ENCODE data around the gene MAGI2. TPM values are rescaled to one million over a fixed set of nuclear protein-coding genes. Genes with fewer than 3 reads are reported as not detected.

MAGI2 gene
- polyA plus RNA-seq, 1 donor: 2.6 TPM

DNA sequence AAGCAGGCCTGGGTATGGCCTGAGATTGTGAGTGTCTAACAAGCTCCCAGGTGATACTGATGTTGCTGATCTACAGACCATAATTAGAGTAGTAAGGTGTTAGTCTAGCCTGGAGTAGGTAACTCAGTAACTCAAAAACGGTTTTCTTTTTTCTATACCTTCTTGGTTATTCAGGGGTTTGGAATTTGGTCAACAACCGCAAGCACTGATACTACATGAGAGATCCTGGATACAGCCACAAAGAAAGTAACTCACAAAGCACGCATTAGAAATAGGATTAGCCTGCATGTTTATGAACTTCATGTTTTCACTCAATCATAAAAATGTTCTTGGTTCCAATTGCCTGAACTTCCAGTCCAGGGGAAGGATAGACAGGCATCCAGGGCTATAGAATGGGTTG lies 803.5 kb downstream of the MAGI2 start:
- Histone ChIP-seq H3K4me3 (ENCODE audit: low read length) (no peak overlapping the region), H3K36me3 (ENCODE audit: control insufficient read depth, insufficient read depth, low read length) (no peaks in the 10 kb centered on the region), H3K4me1 (ENCODE audit: control insufficient read depth, insufficient read depth, low read length) (no peaks in the 10 kb centered on the region), H3K27me3 (ENCODE audit: control insufficient read depth, insufficient read depth, low read length) (no peaks in the 10 kb centered on the region), H3K27ac (ENCODE audit: low read length) (no peak overlapping the region), H3K9me3 (ENCODE audit: control insufficient read depth, low read depth, low read length) (no peaks in the 10 kb centered on the region)
- DNase-seq: no peak
- WGBS (ENCODE audit: insufficient coverage, low lambda C conversion rate): 71% methylated on average over 1 of the region's 3 CpGs

DNA sequence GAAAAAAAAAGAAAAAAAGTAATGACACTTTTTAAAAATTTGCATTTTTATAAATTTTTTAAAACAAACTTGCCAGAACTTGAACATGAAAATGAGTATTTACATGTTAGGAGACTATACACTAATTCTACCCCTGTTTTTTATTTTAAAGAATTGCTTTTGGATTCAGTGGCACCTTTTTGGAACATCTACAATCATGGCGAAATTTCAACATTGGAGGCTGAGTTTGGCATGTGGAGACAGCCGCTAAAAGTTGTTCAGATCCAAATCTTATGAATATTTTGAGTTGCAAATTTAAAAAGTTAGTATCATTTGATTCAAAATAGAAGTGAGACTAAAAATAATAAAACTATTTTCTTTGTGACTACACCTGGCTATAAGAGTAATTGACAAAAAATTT lies 804.2 kb downstream of the MAGI2 start:
- Histone ChIP-seq H3K27ac (ENCODE audit: low read length) (no peak overlapping the region), H3K36me3 (ENCODE audit: control insufficient read depth, insufficient read depth, low read length) (no peaks in the 10 kb centered on the region), H3K27me3 (ENCODE audit: control insufficient read depth, insufficient read depth, low read length) (no peaks in the 10 kb centered on the region), H3K4me3 (ENCODE audit: low read length) (no peak overlapping the region), H3K9me3 (ENCODE audit: control insufficient read depth, low read depth, low read length) (no peaks in the 10 kb centered on the region), H3K4me1 (ENCODE audit: control insufficient read depth, insufficient read depth, low read length) (no peaks in the 10 kb centered on the region)
- DNase-seq: no peak
- no CpG with 5 or more reads among the region's 2 CpGs for whole genome bisulfite sequencing (ENCODE audit: insufficient coverage, low lambda C conversion rate)

- no peaks in the 10 kb centered on the region for H3K27me3 ChIP-seq (ENCODE audit: control insufficient read depth, insufficient read depth, low read length)
- H3K9me3 ChIP-seq (ENCODE audit: control insufficient read depth, low read depth, low read length): no peaks in the 10 kb centered on the region
- no peak for DNase-seq
- H3K36me3 ChIP-seq (ENCODE audit: control insufficient read depth, insufficient read depth, low read length): no peaks in the 10 kb centered on the region
- H3K4me3 ChIP-seq (ENCODE audit: low read length): no peak overlapping the region
- no peak overlapping the region for H3K27ac ChIP-seq (ENCODE audit: low read length)
- no peaks in the 10 kb centered on the region for H3K4me1 ChIP-seq (ENCODE audit: control insufficient read depth, insufficient read depth, low read length)
Observed at GRCh38 chr7:78642751-78643150, 810.7 kb downstream of the MAGI2 start.

- Histone ChIP-seq H3K27me3 (ENCODE audit: control insufficient read depth, insufficient read depth, low read length) (no peaks in the 10 kb centered on the region), H3K27ac (ENCODE audit: low read length) (no peak overlapping the region), H3K4me3 (ENCODE audit: low read length) (no peak overlapping the region), H3K4me1 (ENCODE audit: control insufficient read depth, insufficient read depth, low read length) (no peaks in the 10 kb centered on the region), H3K36me3 (ENCODE audit: control insufficient read depth, insufficient read depth, low read length) (no peaks in the 10 kb centered on the region), H3K9me3 (ENCODE audit: control insufficient read depth, low read depth, low read length) (no peaks in the 10 kb centered on the region)
- no peak for DNase-seq
Observed at GRCh38 chr7:78638364-78638763, 815.1 kb downstream of the MAGI2 start.

- no peak overlapping the region for H3K4me3 ChIP-seq (ENCODE audit: low read length)
- WGBS (ENCODE audit: insufficient coverage, low lambda C conversion rate): 100% methylated on average over 1 of the region's 6 CpGs
Observed at GRCh38 chr7:78636727-78637126, 816.7 kb downstream of the MAGI2 start.

DNA sequence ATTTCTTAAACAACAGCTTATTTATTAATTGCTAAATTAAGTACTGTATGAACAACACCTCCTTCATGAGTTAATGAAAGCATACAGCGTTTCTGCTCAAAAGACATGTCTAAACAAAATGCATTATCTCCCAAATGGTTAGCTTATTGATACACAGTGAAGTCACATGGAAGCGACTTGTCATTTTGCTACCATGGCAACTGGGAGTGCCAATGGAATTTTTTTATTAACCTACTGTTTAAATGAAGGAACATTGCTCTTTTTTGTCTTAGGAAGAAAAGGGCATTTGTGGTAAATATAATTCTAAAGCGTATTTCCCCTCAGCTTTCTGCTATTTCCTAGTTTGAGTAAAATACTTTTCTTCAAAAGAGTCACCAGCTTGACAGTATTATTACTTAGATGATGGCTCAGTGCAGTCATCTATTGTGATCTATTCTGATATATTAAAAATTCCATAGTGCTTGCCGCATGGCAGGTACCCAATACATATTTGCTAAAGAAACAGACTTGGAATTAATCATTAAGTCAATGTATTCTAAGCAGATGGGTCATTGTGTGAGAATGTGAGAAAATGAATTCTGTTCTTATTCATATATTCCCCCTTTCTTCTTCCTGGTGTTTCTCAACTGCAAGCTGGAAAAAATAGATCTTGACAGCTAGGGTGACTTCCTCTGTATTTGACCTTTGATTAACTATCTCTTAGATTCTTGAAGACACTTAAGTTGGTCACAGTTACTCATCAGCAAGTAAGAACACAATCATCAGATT lies 818.3 kb downstream of the MAGI2 start:
- Histone ChIP-seq H3K4me1 (ENCODE audit: control insufficient read depth, insufficient read depth, low read length) (no peaks in the 10 kb centered on the region), H3K27ac (ENCODE audit: low read length) (no peak overlapping the region), H3K36me3 (ENCODE audit: control insufficient read depth, insufficient read depth, low read length) (no peaks in the 10 kb centered on the region), H3K9me3 (ENCODE audit: control insufficient read depth, low read depth, low read length) (no peaks in the 10 kb centered on the region), H3K4me3 (ENCODE audit: low read length) (no peak overlapping the region), H3K27me3 (ENCODE audit: control insufficient read depth, insufficient read depth, low read length) (no peaks in the 10 kb centered on the region)
- no peak for DNase-seq
- WGBS (ENCODE audit: insufficient coverage, low lambda C conversion rate): no CpG with 5 or more reads among the region's 4 CpGs

More at GRCh38 chr7:78636727-78637126, 816.7 kb downstream of the MAGI2 start:
- no peaks in the 10 kb centered on the region for H3K27me3 ChIP-seq (ENCODE audit: control insufficient read depth, insufficient read depth, low read length)
- no peaks in the 10 kb centered on the region for H3K36me3 ChIP-seq (ENCODE audit: control insufficient read depth, insufficient read depth, low read length)
- H3K27ac ChIP-seq (ENCODE audit: low read length): no peak overlapping the region
- DNase-seq: no peak
- H3K4me1 ChIP-seq (ENCODE audit: control insufficient read depth, insufficient read depth, low read length): no peaks in the 10 kb centered on the region
- H3K9me3 ChIP-seq (ENCODE audit: control insufficient read depth, low read depth, low read length): no peaks in the 10 kb centered on the region

DNA sequence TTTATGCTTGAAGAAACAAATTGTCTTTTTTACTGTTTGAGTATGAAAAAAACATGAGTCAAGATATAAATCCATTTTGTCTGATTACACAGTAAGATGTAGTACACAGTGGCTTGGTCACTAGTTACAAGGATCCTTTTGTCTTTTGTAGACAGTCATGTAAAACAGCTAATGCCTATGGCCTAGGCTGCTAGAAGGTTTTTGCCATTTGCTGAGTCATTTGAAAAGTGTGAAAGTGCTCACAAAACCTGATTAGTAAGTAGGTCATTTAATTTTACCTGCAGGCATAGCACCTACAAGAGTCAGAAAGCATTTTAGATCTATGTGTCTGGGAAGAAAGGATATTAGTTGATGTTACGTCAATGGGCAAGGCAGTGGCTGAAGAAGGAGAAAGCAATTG lies 819.4 kb downstream of the MAGI2 start:
- DNase-seq: no peak
- Histone ChIP-seq H3K4me3 (ENCODE audit: low read length) (no peak overlapping the region), H3K36me3 (ENCODE audit: control insufficient read depth, insufficient read depth, low read length) (no peaks in the 10 kb centered on the region), H3K9me3 (ENCODE audit: control insufficient read depth, low read depth, low read length) (no peaks in the 10 kb centered on the region), H3K4me1 (ENCODE audit: control insufficient read depth, insufficient read depth, low read length) (no peaks in the 10 kb centered on the region), H3K27me3 (ENCODE audit: control insufficient read depth, insufficient read depth, low read length) (no peaks in the 10 kb centered on the region), H3K27ac (ENCODE audit: low read length) (no peak overlapping the region)
- WGBS (ENCODE audit: insufficient coverage, low lambda C conversion rate): 100% methylated on average over 1 of the region's 1 CpG

DNA sequence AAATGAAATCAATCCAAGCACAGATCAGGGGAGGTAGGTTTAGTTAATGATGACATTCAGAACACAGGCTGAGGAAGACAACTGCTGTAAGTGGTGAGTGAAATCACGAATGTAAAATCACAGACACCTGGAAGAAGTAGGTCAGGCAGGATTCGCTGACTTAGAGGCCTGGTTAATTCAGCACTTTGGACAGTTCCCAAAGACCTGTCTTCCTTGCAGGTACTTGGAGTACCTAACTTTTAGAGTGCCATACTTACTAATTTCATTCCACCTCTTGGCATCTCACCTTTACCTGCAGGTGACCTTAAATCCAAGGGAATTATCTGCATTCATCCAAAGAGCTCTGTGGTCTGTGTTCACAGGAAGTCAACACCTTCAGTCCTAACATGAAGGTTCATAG lies 832.5 kb downstream of the MAGI2 start:
- H3K27ac ChIP-seq (ENCODE audit: low read length): no peak overlapping the region
- DNase-seq: peak in 1 of 2 donors; percentile 2
- 50% methylated on average over 1 of the region's 2 CpGs for WGBS (ENCODE audit: insufficient coverage, low lambda C conversion rate)

DNA sequence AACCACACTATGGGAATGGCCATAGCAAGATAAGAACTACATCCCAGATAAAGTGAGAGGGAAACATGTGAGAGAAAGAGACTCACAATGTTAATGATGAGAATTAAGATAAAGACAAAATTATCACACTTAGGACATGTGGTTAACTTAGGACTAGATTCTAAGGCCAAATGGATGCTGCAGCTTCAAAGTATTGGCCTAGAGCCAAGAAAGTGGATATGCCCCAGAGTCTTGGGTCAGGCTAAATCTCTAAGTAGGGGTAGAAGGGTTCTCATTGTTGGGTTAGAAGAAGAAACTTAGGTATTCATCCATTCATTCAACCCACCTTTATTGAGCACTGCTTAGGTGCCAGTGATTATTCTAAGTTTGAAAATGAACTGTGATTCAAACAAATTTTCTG lies 836.9 kb downstream of the MAGI2 start:
- Histone ChIP-seq H3K4me1 (ENCODE audit: control insufficient read depth, insufficient read depth, low read length) (no peaks in the 10 kb centered on the region), H3K27ac (ENCODE audit: low read length) (no peak overlapping the region)

More for the DNA sequence above, 832.5 kb downstream of the MAGI2 start:
- no peaks in the 10 kb centered on the region for H3K4me1 ChIP-seq (ENCODE audit: control insufficient read depth, insufficient read depth, low read length)
- H3K27me3 ChIP-seq (ENCODE audit: control insufficient read depth, insufficient read depth, low read length): no peaks in the 10 kb centered on the region
- H3K9me3 ChIP-seq (ENCODE audit: control insufficient read depth, low read depth, low read length): no peaks in the 10 kb centered on the region
- H3K4me3 ChIP-seq (ENCODE audit: low read length): no peak overlapping the region
- H3K36me3 ChIP-seq (ENCODE audit: control insufficient read depth, insufficient read depth, low read length): no peaks in the 10 kb centered on the region

DNA sequence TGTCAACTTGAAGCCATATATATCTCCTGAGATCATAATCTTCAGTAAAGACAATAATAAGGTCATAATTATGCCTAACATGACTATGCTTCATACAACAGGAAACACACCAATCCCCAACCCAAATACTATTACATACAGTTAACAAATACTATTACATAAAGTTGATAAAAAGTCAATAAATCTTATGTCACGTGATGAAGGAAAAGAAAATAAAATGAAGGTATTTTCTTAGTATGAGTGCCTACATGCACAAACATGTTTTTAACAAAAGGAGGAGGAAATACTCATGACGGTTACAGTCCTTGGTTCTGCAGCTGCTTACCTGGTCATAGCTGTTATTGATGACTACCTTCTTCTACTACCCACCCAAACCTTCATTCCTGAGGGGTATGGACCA lies 844.2 kb downstream of the MAGI2 start:
- DNase-seq: no peak
- Histone ChIP-seq H3K4me1 (ENCODE audit: control insufficient read depth, insufficient read depth, low read length) (no peaks in the 10 kb centered on the region), H3K27me3 (ENCODE audit: control insufficient read depth, insufficient read depth, low read length) (no peaks in the 10 kb centered on the region), H3K9me3 (ENCODE audit: control insufficient read depth, low read depth, low read length) (no peaks in the 10 kb centered on the region), H3K36me3 (ENCODE audit: control insufficient read depth, insufficient read depth, low read length) (no peaks in the 10 kb centered on the region), H3K27ac (ENCODE audit: low read length) (no peak overlapping the region), H3K4me3 (ENCODE audit: low read length) (no peak overlapping the region)
- WGBS (ENCODE audit: insufficient coverage, low lambda C conversion rate): 83% methylated on average over 1 of the region's 2 CpGs

More for the DNA sequence above, 836.9 kb downstream of the MAGI2 start:
- Histone ChIP-seq H3K36me3 (ENCODE audit: control insufficient read depth, insufficient read depth, low read length) (no peaks in the 10 kb centered on the region), H3K4me3 (ENCODE audit: low read length) (no peak overlapping the region), H3K27me3 (ENCODE audit: control insufficient read depth, insufficient read depth, low read length) (no peaks in the 10 kb centered on the region), H3K9me3 (ENCODE audit: control insufficient read depth, low read depth, low read length) (no peaks in the 10 kb centered on the region)
- DNase-seq: no peak

DNA sequence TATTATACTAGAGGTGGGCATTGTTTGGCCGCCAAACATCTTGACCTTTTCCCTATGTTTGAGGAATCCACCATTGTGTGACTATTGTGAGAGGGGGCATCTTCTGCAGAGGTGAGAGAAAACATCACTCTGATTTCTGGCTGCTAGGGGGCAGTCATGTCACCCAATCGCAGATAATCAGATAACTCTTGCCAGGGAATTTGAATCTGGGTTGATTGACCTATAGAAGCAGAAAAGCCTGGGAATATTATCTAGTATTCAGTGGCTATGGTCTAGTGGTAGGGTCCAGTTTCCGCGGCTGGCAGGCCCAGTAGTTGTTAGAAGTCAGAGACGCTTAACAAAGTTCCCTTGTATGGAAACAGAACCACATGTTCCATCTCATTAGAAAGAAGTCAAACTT lies 846.4 kb downstream of the MAGI2 start:
- DNase-seq: no peak
- WGBS (ENCODE audit: insufficient coverage, low lambda C conversion rate): 40% methylated on average over 1 of the region's 5 CpGs

More for the DNA sequence above, 846.4 kb downstream of the MAGI2 start:
- no peaks in the 10 kb centered on the region for H3K9me3 ChIP-seq (ENCODE audit: control insufficient read depth, low read depth, low read length)
- H3K4me3 ChIP-seq (ENCODE audit: low read length): no peak overlapping the region
- H3K27ac ChIP-seq (ENCODE audit: low read length): no peak overlapping the region
- H3K27me3 ChIP-seq (ENCODE audit: control insufficient read depth, insufficient read depth, low read length): no peaks in the 10 kb centered on the region
- no peaks in the 10 kb centered on the region for H3K4me1 ChIP-seq (ENCODE audit: control insufficient read depth, insufficient read depth, low read length)
- H3K36me3 ChIP-seq (ENCODE audit: control insufficient read depth, insufficient read depth, low read length): no peaks in the 10 kb centered on the region
